Measurements from ENCODE around the gene TOM1. TPM values are rescaled to one million over a fixed set of nuclear protein-coding genes. Genes with fewer than 3 reads are reported as not detected.
A peak's percentile ranks its signal among the peaks of the same experiment; 100 is the strongest.

The TOM1 gene
- total RNA-seq, 1 donor from 2014 or later: 47.9 TPM

GRCh38 chr22:35375526-35375925 lies 75.8 kb downstream of the TOM1 start:
- Mint-ChIP-seq H3K27ac (ENCODE audit: unreplicated experiment) (no peak overlapping the region), H3K4me1 (ENCODE audit: low read depth) (peaks cover 44% of the 10 kb centered on the region), H3K4me3 (ENCODE audit: unreplicated experiment) (no peak overlapping the region), H3K36me3 (ENCODE audit: low read depth) (no peaks in the 10 kb centered on the region), H3K27me3 (ENCODE audit: low read depth) (no peaks in the 10 kb centered on the region), H3K9me3 (ENCODE audit: low read depth) (no peaks in the 10 kb centered on the region)
- no peak for DNase-seq (ENCODE audit: low spot score)
- TF ChIP-seq CTCF (IDR thresholded peaks at IDR 0.05): no peak

GRCh38 chr22:35376728-35377472 lies 77.2 kb downstream of the TOM1 start:
- TF ChIP-seq CTCF (IDR thresholded peaks at IDR 0.05): no peak
- H3K27me3 Mint-ChIP-seq (ENCODE audit: low read depth): no peaks in the 10 kb centered on the region
- no peak for DNase-seq (ENCODE audit: low spot score)
- H3K9me3 Mint-ChIP-seq (ENCODE audit: low read depth): no peaks in the 10 kb centered on the region
- H3K4me1 Mint-ChIP-seq (ENCODE audit: low read depth): peaks cover 49% of the 10 kb centered on the region
- H3K36me3 Mint-ChIP-seq (ENCODE audit: low read depth): no peaks in the 10 kb centered on the region
- peak overlapping the region; percentile 20 for H3K4me3 Mint-ChIP-seq (ENCODE audit: unreplicated experiment)
- H3K27ac Mint-ChIP-seq (ENCODE audit: unreplicated experiment): peak overlapping the region; percentile 95

GRCh38 chr22:35377735-35378134 lies 78.0 kb downstream of the TOM1 start:
- Mint-ChIP-seq H3K4me1 (ENCODE audit: low read depth) (peaks cover 47% of the 10 kb centered on the region), H3K4me3 (ENCODE audit: unreplicated experiment) (no peak overlapping the region), H3K27me3 (ENCODE audit: low read depth) (no peaks in the 10 kb centered on the region), H3K36me3 (ENCODE audit: low read depth) (no peaks in the 10 kb centered on the region), H3K27ac (ENCODE audit: unreplicated experiment) (peak overlapping the region; percentile 95), H3K9me3 (ENCODE audit: low read depth) (no peaks in the 10 kb centered on the region)
- TF ChIP-seq CTCF (IDR thresholded peaks at IDR 0.05): no peak
- no peak for DNase-seq (ENCODE audit: low spot score)

GRCh38 chr22:35378621-35379020 lies 78.9 kb downstream of the TOM1 start:
- no peaks in the 10 kb centered on the region for H3K27me3 Mint-ChIP-seq (ENCODE audit: low read depth)
- no peak for DNase-seq (ENCODE audit: low spot score)
- H3K27ac Mint-ChIP-seq (ENCODE audit: unreplicated experiment): peak overlapping the region; percentile 36
- no peaks in the 10 kb centered on the region for H3K36me3 Mint-ChIP-seq (ENCODE audit: low read depth)
- no peak overlapping the region for H3K4me3 Mint-ChIP-seq (ENCODE audit: unreplicated experiment)
- no peaks in the 10 kb centered on the region for H3K9me3 Mint-ChIP-seq (ENCODE audit: low read depth)
- H3K4me1 Mint-ChIP-seq (ENCODE audit: low read depth): peaks cover 47% of the 10 kb centered on the region
- no peak for TF ChIP-seq CTCF (IDR thresholded peaks at IDR 0.05)

GRCh38 chr22:35379146-35379993 lies 79.7 kb downstream of the TOM1 start:
- H3K4me3 Mint-ChIP-seq (ENCODE audit: unreplicated experiment): no peak overlapping the region
- H3K27ac Mint-ChIP-seq (ENCODE audit: unreplicated experiment): peak overlapping the region; percentile 36
- H3K4me1 Mint-ChIP-seq (ENCODE audit: low read depth): peaks cover 45% of the 10 kb centered on the region
- TF ChIP-seq CTCF (IDR thresholded peaks at IDR 0.05): no peak
- no peaks in the 10 kb centered on the region for H3K36me3 Mint-ChIP-seq (ENCODE audit: low read depth)
- DNase-seq (ENCODE audit: low spot score): no peak
- no peaks in the 10 kb centered on the region for H3K9me3 Mint-ChIP-seq (ENCODE audit: low read depth)
- H3K27me3 Mint-ChIP-seq (ENCODE audit: low read depth): no peaks in the 10 kb centered on the region

Data from chondrocyte (in vitro differentiated cells).